GM20000 (cell line): ENCODE measurements around the gene ZFHX3.

Experiments
- DNase-seq: peaks from one replicate; pipeline ENCODE4 v3.0.0; 2012; ENCODE audit warnings: low spot score
- CTCF ChIP-seq: IDR thresholded peaks from 2 replicates; pipeline ENCODE4 v1.5.1; 2012; ENCODE audit warnings: mild to moderate bottlenecking, control low read depth; ENCODE audit errors: extremely low read depth, missing control alignments

ZFHX3 gene

GRCh38 chr16:72785886-72786285, 262.0 kb downstream of the ZFHX3 start:
- TF ChIP-seq CTCF, result no peak
- no peak for DNase-seq

- TF ChIP-seq CTCF, result no peak
- DNase-seq, result no peak
These were observed 262.8 kb downstream of the ZFHX3 start for GRCh38 chr16:72785171-72785570.

- DNase-seq, result no peak
- no peak for TF ChIP-seq CTCF
These were observed 264.1 kb downstream of the ZFHX3 start for GRCh38 chr16:72783716-72784318.

GRCh38 chr16:72769876-72770275, 278.1 kb downstream of the ZFHX3 start:
- no peak for TF ChIP-seq CTCF
- DNase-seq, result no peak

GRCh38 chr16:72768591-72768990, 279.3 kb downstream of the ZFHX3 start:
- no peak for DNase-seq
- no peak for TF ChIP-seq CTCF

- no peak for TF ChIP-seq CTCF
- no peak for DNase-seq
These were observed 281.4 kb downstream of the ZFHX3 start for GRCh38 chr16:72766506-72766905.

- no peak for TF ChIP-seq CTCF
- DNase-seq, result no peak
These were observed 283.8 kb downstream of the ZFHX3 start for GRCh38 chr16:72764015-72764654.
